Tibial artery (tissue), 4 donors: ENCODE measurements around the gene F10.

ENCODE experiments used
- DNase-seq, 2 donors: peaks; one replicate each; pipeline ENCODE4 v3.0.0-alpha.2; 2019
- H3K27ac ChIP-seq, 2 donors: fragments of 200-600 bp; sonication (generic) in 1 of 2; 1 replicate in 1 of 2; 2 replicates in 1 of 2; pipeline ENCODE4 v1.5.1; 2018 to 2019; ENCODE audit warnings: mild to moderate bottlenecking in 1 of 2
- H3K27me3 ChIP-seq, 2 donors: fragments of 200-600 bp; sonication (generic) in 1 of 2; one replicate each; pipeline versions ENCODE4 v1.5.1 to v1.6.0; 2016 to 2019
- H3K36me3 ChIP-seq, 3 donors: fragments of 200-600 bp; sonication (generic) in 2 of 3; one replicate each; pipeline ENCODE4 v1.5.1; 2016 to 2019; ENCODE audit warnings: mild to moderate bottlenecking in 2 of 3
- H3K4me1 ChIP-seq, 4 donors: fragments of 200-600 bp; sonication (generic) in 2 of 4; 1 replicate in 3 of 4; 2 replicates in 1 of 4; pipeline ENCODE4 v1.5.1; 2016 to 2019
- H3K4me3 ChIP-seq, 2 donors: fragments of 200-600 bp; sonication (generic) in 1 of 2; 1 replicate in 1 of 2; 2 replicates in 1 of 2; pipeline ENCODE4 v1.5.1; 2018 to 2019; ENCODE audit warnings: mild to moderate bottlenecking in 2 of 2
- H3K9me3 ChIP-seq, 3 donors: fragments of 200-600 bp; sonication (generic) in 1 of 3; one replicate each; pipeline ENCODE4 v1.5.1; 2016 to 2019
- CTCF ChIP-seq, 2 experiments: fragments of 200-600 bp in 1 of 2; fragments of 450-650 bp in 1 of 2; IDR thresholded peaks; one replicate each; pipeline ENCODE4 v1.5.1; 2017 to 2019; ENCODE audit warnings: antibody characterized with exemption in 2 of 2, mild to moderate bottlenecking in 1 of 2, moderate library complexity in 1 of 2
- intact Hi-C: fragments of 100-400 bp; cut with DNase I; formaldehyde crosslinking; loops from one replicate; pipeline ENCODE4 v1.15.0; 2023; ENCODE audit warnings: low total_unique reads

F10 gene

DNA sequence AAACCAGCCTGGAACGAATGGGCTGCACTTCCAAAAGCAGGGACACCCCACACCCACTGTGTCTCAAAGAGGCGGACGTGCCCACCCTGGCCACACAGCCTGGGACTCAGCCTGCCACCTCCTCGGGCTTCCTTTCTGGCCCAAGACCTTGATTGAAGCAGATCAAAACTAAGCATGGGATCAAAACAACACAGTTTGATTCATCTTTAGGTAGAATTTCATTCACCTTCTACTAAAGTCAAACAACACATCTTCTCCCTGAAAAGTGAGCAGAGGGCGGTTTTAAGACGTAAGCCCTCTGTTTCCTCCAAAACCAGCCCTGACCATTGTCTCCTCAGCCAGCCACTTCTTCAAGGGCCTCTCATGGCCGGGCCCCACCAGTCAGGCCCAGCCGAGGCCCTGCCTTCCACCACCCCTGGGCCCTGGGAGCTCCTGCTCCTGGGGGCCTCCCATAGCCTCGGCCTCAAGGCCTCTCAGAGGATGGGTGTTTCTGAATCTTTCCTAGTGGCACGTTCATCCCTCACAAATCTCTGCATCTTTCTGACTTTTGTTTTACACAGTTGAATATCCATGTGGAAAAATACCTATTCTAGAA is 6.3 kb upstream of the F10 start:
- Histone ChIP-seq H3K27me3 (peaks cover 0 to 9% of the 10 kb centered on the region in 2 donors), H3K27ac (no peak overlapping the region), H3K36me3 (no peaks in the 10 kb centered on the region), H3K4me3 (no peak overlapping the region), H3K4me1 (no peaks in the 10 kb centered on the region), H3K9me3 (no peaks in the 10 kb centered on the region)
- no peak for TF ChIP-seq CTCF (IDR thresholded peaks at IDR 0.05)
- intact Hi-C loops = no loop called here
- DNase-seq = peak in 1 of 2 donors; percentile 43

DNA sequence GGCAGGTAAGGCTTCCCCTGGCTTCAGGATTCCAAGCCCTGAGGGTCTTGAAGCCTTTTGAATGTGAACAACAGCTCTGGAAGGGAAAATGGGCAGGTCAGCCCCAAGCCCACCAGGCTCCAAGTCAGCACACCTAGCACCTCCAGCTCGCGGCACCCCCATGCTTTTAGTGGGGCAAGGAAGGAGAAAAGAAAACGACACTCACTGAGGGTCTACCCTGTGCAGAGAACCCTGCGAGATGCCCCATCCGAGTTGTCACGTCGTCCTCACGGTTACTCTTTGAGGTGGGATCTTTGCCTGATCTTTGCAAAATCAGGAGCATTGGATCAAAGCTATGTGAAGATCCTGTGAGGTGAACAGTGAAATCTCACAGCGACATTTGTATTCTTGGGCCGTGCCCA is 5.7 kb upstream of the F10 start:
- intact Hi-C loops = no loop called here
- Histone ChIP-seq H3K27me3 (peaks cover 0 to 9% of the 10 kb centered on the region in 2 donors), H3K36me3 (no peaks in the 10 kb centered on the region), H3K4me1 (peaks cover 0 to under 1% (median 0%) of the 10 kb centered on the region in 4 donors), H3K9me3 (no peaks in the 10 kb centered on the region), H3K4me3 (no peak overlapping the region), H3K27ac (no peak overlapping the region)
- no peak for TF ChIP-seq CTCF (IDR thresholded peaks at IDR 0.05)
- peak in 1 of 2 donors; percentile 9 for DNase-seq

- Histone ChIP-seq H3K27me3 (peaks cover 0 to 9% of the 10 kb centered on the region in 2 donors), H3K4me3 (no peak overlapping the region), H3K27ac (no peak overlapping the region), H3K9me3 (no peaks in the 10 kb centered on the region), H3K4me1 (peaks cover 0 to 3% (median 0%) of the 10 kb centered on the region in 4 donors), H3K36me3 (no peaks in the 10 kb centered on the region)
- peak; percentile 16 to 60 for DNase-seq
- intact Hi-C loops = no loop called here
- TF ChIP-seq CTCF (IDR thresholded peaks at IDR 0.05) = no peak
Observed at GRCh38 chr13:113117335-113117872, 5.2 kb upstream of the F10 start.

- DNase-seq = peak in 1 of 2 donors; percentile 45
- Histone ChIP-seq H3K9me3 (no peaks in the 10 kb centered on the region), H3K4me3 (no peak overlapping the region), H3K27me3 (peaks cover 0 to 9% of the 10 kb centered on the region in 2 donors), H3K4me1 (peaks cover 0 to 8% (median 0%) of the 10 kb centered on the region in 4 donors), H3K27ac (no peak overlapping the region), H3K36me3 (no peaks in the 10 kb centered on the region)
- TF ChIP-seq CTCF (IDR thresholded peaks at IDR 0.05) = no peak
- intact Hi-C loops = no loop called here
Observed at GRCh38 chr13:113117911-113118260, 4.7 kb upstream of the F10 start.

DNA sequence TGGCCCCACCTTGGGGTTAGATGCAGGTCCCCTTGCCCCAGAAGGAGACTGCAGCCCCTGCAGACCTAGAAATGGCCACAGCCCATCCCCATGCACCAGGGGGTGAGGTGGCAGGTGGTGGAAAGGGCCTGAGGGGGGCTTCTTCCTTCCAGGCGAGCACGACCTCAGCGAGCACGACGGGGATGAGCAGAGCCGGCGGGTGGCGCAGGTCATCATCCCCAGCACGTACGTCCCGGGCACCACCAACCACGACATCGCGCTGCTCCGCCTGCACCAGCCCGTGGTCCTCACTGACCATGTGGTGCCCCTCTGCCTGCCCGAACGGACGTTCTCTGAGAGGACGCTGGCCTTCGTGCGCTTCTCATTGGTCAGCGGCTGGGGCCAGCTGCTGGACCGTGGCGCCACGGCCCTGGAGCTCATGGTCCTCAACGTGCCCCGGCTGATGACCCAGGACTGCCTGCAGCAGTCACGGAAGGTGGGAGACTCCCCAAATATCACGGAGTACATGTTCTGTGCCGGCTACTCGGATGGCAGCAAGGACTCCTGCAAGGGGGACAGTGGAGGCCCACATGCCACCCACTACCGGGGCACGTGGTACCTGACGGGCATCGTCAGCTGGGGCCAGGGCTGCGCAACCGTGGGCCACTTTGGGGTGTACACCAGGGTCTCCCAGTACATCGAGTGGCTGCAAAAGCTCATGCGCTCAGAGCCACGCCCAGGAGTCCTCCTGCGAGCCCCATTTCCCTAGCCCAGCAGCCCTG is 4.2 kb upstream of the F10 start:
- no peaks in the 10 kb centered on the region for H3K36me3 ChIP-seq
- DNase-seq = peak; percentile 14 to 51
- H3K4me1 ChIP-seq = peaks cover 0 to 9% (median 1%) of the 10 kb centered on the region in 4 donors
- intact Hi-C loops = no loop called here
- TF ChIP-seq CTCF (IDR thresholded peaks at IDR 0.05) = no peak
- H3K27me3 ChIP-seq = peaks cover 0 to 9% of the 10 kb centered on the region in 2 donors
- H3K27ac ChIP-seq = no peak overlapping the region
- H3K4me3 ChIP-seq = no peak overlapping the region
- H3K9me3 ChIP-seq = no peaks in the 10 kb centered on the region
